DOHH2 (cell line): ENCODE results near the gene KIRREL3.

Experiments used
- EZH2phosphoT487 ChIP-seq: fragments of 200-600 bp; sonication (generic); IDR thresholded peaks from 2 replicates; pipeline ENCODE4 v1.6.1; 2017; ENCODE audit warnings: borderline replicate concordance, mild to moderate bottlenecking, antibody characterized with exemption, low read length, moderate library complexity, mixed read lengths
- TF ChIP-seq, protein P1 (sequence below): fragments of 200-600 bp; sonication (generic); IDR thresholded peaks from one replicate; pipeline ENCODE4 v1.5.1; 2014; ENCODE audit warnings: antibody characterized with exemption, mild to moderate bottlenecking, low read depth, low read length; ENCODE audit not compliant: poor library complexity, severe bottlenecking

DNA sequence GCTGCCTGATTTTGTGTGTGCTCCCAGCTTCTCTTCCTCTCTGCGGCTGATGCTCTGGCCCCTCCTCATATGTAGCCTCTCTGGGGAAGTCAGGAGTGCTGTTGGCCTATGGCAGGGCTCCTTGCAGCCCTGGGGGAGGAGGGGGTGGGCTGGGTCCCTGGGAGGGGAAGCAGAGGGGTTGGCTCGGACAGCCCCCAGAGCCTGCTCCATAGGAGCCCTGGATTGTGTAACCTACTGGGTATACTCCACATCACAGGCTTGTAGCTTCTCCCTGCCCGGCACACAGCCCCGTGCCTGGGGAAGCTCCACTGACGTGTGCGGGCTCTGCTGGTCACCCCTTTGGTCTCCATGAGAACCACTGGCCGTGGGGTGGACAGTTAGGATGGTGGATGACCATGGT, 531.3 kb downstream of the KIRREL3 start:
- TF ChIP-seq, protein P1, sequence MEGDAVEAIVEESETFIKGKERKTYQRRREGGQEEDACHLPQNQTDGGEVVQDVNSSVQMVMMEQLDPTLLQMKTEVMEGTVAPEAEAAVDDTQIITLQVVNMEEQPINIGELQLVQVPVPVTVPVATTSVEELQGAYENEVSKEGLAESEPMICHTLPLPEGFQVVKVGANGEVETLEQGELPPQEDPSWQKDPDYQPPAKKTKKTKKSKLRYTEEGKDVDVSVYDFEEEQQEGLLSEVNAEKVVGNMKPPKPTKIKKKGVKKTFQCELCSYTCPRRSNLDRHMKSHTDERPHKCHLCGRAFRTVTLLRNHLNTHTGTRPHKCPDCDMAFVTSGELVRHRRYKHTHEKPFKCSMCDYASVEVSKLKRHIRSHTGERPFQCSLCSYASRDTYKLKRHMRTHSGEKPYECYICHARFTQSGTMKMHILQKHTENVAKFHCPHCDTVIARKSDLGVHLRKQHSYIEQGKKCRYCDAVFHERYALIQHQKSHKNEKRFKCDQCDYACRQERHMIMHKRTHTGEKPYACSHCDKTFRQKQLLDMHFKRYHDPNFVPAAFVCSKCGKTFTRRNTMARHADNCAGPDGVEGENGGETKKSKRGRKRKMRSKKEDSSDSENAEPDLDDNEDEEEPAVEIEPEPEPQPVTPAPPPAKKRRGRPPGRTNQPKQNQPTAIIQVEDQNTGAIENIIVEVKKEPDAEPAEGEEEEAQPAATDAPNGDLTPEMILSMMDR: no peak
- TF ChIP-seq EZH2phosphoT487: no peak
